GM18909 (cell line): ENCODE measurements around the gene RNF43.

Experiments used
- ATAC-seq: cut with Tn5 transposase; IDR thresholded peaks from one replicate; pipeline ENCODE4 v1.9.1; 2021; ENCODE audit warnings: mild to moderate bottlenecking; ENCODE audit not compliant: unreplicated experiment, poor library complexity

Gene RNF43

DNA sequence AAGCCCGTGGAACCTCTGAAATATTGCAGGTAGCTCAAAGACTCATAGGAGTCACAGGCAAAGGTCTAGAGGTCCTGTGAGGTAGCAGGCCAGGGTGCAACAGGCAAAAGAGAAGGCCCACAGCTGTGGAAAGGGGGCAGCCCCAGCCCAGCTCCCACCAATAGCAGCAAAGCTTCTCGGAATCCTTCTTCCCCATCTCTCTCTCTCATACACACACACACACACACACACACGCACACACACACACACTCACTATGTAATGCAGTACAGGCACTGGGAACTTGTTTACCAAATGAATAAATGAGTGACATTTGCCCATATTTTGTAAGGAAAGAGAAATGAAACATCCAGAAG lies 48.5 kb downstream of the RNF43 start:
- ATAC-seq: no peak
